Stimulated activated CD8-positive, alpha-beta memory T cell treated with anti-CD3 and anti-CD28 coated beads, Interleukin-12 subunit alpha, Interleukin-12 subunit beta, amount 100 ng/mL, for 4 hours (primary cell): ENCODE measurements around the gene CDC42BPA.
"Not testable (repeated sequence)": the region's sequence is repeated elsewhere in the genome, so short reads cannot be mapped to it uniquely, and the experiment has no call there.

Source experiments
- DNase-seq: peaks from one replicate; pipeline ENCODE4 v3.0.0-alpha.2; 2020; ENCODE audit warnings: low read depth

The CDC42BPA gene

GRCh38 chr1:226962421-226963391 is 355.6 kb downstream of the CDC42BPA start:
- DNase-seq, result no peak

GRCh38 chr1:226960944-226961765 is 357.1 kb downstream of the CDC42BPA start:
- no peak for DNase-seq

GRCh38 chr1:226960256-226960655 is 358.0 kb downstream of the CDC42BPA start:
- no peak for DNase-seq

- no peak for DNase-seq
Measured at GRCh38 chr1:226958300-226958699, 360.0 kb downstream of the CDC42BPA start.

GRCh38 chr1:226957714-226958113 is 360.6 kb downstream of the CDC42BPA start:
- DNase-seq, result no peak

GRCh38 chr1:226956942-226957713 is 361.2 kb downstream of the CDC42BPA start:
- no peak for DNase-seq

GRCh38 chr1:226955857-226956256 is 362.4 kb downstream of the CDC42BPA start:
- DNase-seq, result not testable (repeated sequence)

GRCh38 chr1:226954777-226955176 is 363.5 kb downstream of the CDC42BPA start:
- no peak for DNase-seq

GRCh38 chr1:226954337-226954736 is 364.0 kb downstream of the CDC42BPA start:
- no peak for DNase-seq

- DNase-seq, result no peak
Measured at GRCh38 chr1:226953175-226953800, 365.0 kb downstream of the CDC42BPA start.

- no peak for DNase-seq
Measured at GRCh38 chr1:226952118-226952441, 366.2 kb downstream of the CDC42BPA start.

- DNase-seq, result no peak
Measured at GRCh38 chr1:226951286-226952117, 366.8 kb downstream of the CDC42BPA start.

GRCh38 chr1:226950871-226951270 is 367.4 kb downstream of the CDC42BPA start:
- no peak for DNase-seq

GRCh38 chr1:226950316-226950715 is 368.0 kb downstream of the CDC42BPA start:
- DNase-seq, result no peak

- DNase-seq, result no peak
Measured at GRCh38 chr1:226949401-226949800, 368.9 kb downstream of the CDC42BPA start.

GRCh38 chr1:226948996-226949395 is 369.3 kb downstream of the CDC42BPA start:
- no peak for DNase-seq

GRCh38 chr1:226948480-226948879 is 369.8 kb downstream of the CDC42BPA start:
- DNase-seq, result no peak

GRCh38 chr1:226948051-226948450 is 370.2 kb downstream of the CDC42BPA start:
- DNase-seq, result no peak

- no peak for DNase-seq
Measured at GRCh38 chr1:226946841-226947240, 371.5 kb downstream of the CDC42BPA start.

- DNase-seq, result no peak
Measured at GRCh38 chr1:226946285-226946684, 372.0 kb downstream of the CDC42BPA start.

- no peak for DNase-seq
Measured at GRCh38 chr1:226945858-226946245, 372.4 kb downstream of the CDC42BPA start.
